Stimulated activated naive CD8-positive, alpha-beta T cell treated with anti-CD3 and anti-CD28 coated beads, Interleukin-15, amount 100 ng/mL, for 72 hours (primary cell): Measurements from ENCODE around the gene ARSK.

Source experiments
- ATAC-seq: fragments of 150-1000 bp; cut with Tn5 transposase; 2 replicates; pipeline ENCODE4 v1.10.0; 2021; ENCODE audit warnings: mild to moderate bottlenecking, moderate library complexity
- DNase-seq, 2 donors: peaks; one replicate each; pipeline ENCODE4 v3.0.0; 2021 to 2022
- H3K27ac Mint-ChIP-seq, 2 donors: one replicate each; pipeline ENCODE4 v1.8.0; 2022; ENCODE audit warnings: mild to moderate bottlenecking in 2 of 2, mixed read lengths in 2 of 2, moderate library complexity in 2 of 2
- H3K27me3 Mint-ChIP-seq: one replicate; pipeline ENCODE4 v1.8.0; 2022; ENCODE audit warnings: mixed read lengths
- H3K4me1 Mint-ChIP-seq: one replicate; pipeline ENCODE4 v1.8.0; 2022; ENCODE audit warnings: mild to moderate bottlenecking, mixed read lengths
- H3K4me3 Mint-ChIP-seq, 2 donors: one replicate each; pipeline ENCODE4 v1.8.0; 2022; ENCODE audit warnings: mild to moderate bottlenecking in 2 of 2, mixed read lengths in 2 of 2, moderate library complexity in 1 of 2
- H3K9me3 Mint-ChIP-seq, 2 donors: one replicate each; pipeline ENCODE4 v1.8.0; 2022; ENCODE audit warnings: mixed read lengths in 2 of 2

ARSK gene, protein sequence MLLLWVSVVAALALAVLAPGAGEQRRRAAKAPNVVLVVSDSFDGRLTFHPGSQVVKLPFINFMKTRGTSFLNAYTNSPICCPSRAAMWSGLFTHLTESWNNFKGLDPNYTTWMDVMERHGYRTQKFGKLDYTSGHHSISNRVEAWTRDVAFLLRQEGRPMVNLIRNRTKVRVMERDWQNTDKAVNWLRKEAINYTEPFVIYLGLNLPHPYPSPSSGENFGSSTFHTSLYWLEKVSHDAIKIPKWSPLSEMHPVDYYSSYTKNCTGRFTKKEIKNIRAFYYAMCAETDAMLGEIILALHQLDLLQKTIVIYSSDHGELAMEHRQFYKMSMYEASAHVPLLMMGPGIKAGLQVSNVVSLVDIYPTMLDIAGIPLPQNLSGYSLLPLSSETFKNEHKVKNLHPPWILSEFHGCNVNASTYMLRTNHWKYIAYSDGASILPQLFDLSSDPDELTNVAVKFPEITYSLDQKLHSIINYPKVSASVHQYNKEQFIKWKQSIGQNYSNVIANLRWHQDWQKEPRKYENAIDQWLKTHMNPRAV

GRCh38 chr5:95554647-95555548, at the start of gene ARSK, which contains the start of gene SKIC3:
Gene ARSK, plus strand, starts transcription at chr5:95555101. Its CDS starts 178 bp downstream, at chr5:95555279.
Gene SKIC3, minus strand, starts transcription at chr5:95554977. Its CDS starts 7,827 bp downstream, at chr5:95547150.
- Mint-ChIP-seq H3K27me3 (no peaks in the 10 kb centered on the region), H3K27ac (peak within 1 kb of the TSS; percentile 92 to 96), H3K4me3 (peak within 1 kb of the TSS; percentile 93), H3K9me3 (no peaks in the 10 kb centered on the region), H3K4me1 (peaks cover 33% of the 10 kb centered on the region)
- DNase-seq: peak; percentile 87 to 93
- peak; percentile 93 for ATAC-seq

- ATAC-seq (no peak), DNase-seq (no peak)
- Mint-ChIP-seq H3K27me3 (no peaks in the 10 kb centered on the region), H3K27ac (peak overlapping the region in 1 of 2 donors; percentile 5), H3K4me3 (no peak overlapping the region), H3K4me1 (no peaks in the 10 kb centered on the region), H3K9me3 (no peaks in the 10 kb centered on the region)
Measured at GRCh38 chr5:95508550-95508949, 46.4 kb upstream of the ARSK start.

DNA sequence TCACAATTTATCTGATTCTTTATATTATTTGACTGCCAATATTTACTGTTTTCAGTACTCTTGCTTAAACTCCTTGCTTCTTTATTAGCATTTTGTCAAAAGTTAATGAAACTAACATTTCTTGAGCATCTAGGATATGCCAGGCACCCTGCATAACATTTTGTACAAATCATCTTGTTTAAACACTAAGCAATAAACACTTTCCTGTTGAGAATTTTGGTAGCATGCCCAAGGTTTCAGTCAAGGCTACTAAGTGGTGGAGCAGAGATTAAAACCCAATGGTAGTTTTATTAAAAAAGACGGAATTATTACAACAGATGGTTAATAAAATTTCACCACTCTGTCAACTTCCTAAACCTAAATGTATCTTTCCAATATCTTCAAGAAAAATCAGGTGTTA, 43.3 kb upstream of the ARSK start:
- no peak for DNase-seq
- no peak for ATAC-seq
- peak overlapping the region in 1 of 2 donors; percentile 21 for H3K27ac Mint-ChIP-seq
- H3K4me3 Mint-ChIP-seq: no peak overlapping the region
- H3K4me1 Mint-ChIP-seq: no peaks in the 10 kb centered on the region
- H3K9me3 Mint-ChIP-seq: no peaks in the 10 kb centered on the region
- no peaks in the 10 kb centered on the region for H3K27me3 Mint-ChIP-seq

DNA sequence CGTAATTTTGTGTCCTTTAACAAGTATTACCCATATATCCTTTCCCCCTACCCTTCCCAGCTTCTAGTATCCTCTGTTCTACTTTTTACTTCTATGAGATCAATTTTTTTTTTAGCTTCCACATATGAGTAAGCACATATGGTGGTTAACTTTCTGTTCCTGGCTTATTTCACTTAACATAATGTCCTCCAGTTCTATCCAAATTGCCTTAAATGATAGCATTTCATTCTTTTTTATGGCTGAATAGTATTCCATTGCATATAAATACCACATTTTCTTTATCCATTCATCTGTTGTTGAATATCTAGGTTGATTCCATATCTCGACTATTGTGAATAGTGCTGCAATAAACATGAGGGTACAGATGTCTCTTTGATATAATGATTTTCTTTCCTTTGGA, 36.5 kb upstream of the ARSK start:
- ATAC-seq: no peak
- H3K27me3 Mint-ChIP-seq: no peaks in the 10 kb centered on the region

GRCh38 chr5:95519151-95519550, 35.8 kb upstream of the ARSK start:
- Mint-ChIP-seq H3K27ac (no peak overlapping the region), H3K9me3 (no peaks in the 10 kb centered on the region), H3K27me3 (no peaks in the 10 kb centered on the region), H3K4me1 (no peaks in the 10 kb centered on the region), H3K4me3 (no peak overlapping the region)
- DNase-seq (no peak), ATAC-seq (no peak)

More for the DNA sequence above, 36.5 kb upstream of the ARSK start:
- DNase-seq: no peak
- Mint-ChIP-seq H3K9me3 (no peaks in the 10 kb centered on the region), H3K4me3 (no peak overlapping the region), H3K4me1 (no peaks in the 10 kb centered on the region), H3K27ac (no peak overlapping the region)

DNA sequence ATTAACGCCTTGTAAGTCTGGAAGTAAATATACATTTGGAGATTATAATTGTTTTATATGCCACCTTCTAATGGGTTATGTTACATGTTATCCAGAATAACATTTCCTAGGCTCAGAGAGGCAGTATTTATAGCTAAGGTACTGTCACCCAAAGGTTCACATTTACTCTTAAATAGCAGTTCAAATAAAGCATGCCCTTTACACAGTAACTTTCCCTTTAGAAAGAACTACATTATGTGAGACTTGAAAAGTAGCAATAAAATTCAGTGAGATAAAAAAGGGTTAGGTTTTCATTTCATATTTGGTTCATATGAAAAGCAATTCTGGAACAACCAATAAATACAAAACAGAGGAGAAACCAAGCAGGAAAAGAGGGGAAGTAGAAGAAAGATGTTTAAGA, 35.2 kb upstream of the ARSK start:
- ATAC-seq (no peak), DNase-seq (no peak)
- Mint-ChIP-seq H3K4me3 (no peak overlapping the region), H3K9me3 (no peaks in the 10 kb centered on the region), H3K27ac (no peak overlapping the region), H3K4me1 (no peaks in the 10 kb centered on the region), H3K27me3 (no peaks in the 10 kb centered on the region)

DNA sequence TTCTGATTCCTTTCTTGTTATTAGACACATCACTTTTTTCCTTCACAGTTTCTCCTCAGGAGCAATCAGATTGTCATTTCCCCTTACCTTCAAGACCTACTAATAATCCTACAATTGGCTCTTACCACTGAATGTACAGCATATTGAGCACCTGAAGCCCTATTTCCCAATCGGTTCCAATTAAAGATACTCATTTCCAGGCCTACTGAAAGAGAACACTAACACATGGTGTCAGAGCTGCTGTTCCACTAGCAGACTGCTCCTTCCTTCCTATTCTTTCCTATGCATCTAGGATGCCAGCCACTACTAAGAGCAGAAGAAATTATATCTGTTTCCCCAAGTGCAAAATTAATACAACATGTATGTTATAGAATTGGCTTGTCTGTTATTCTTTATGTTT, 34.7 kb upstream of the ARSK start:
- Mint-ChIP-seq H3K9me3 (no peaks in the 10 kb centered on the region), H3K27ac (no peak overlapping the region)

GRCh38 chr5:95524423-95524822, 30.5 kb upstream of the ARSK start:
- no peak overlapping the region for H3K4me3 Mint-ChIP-seq
- no peaks in the 10 kb centered on the region for H3K4me1 Mint-ChIP-seq
- no peaks in the 10 kb centered on the region for H3K27me3 Mint-ChIP-seq
- no peak for ATAC-seq
- H3K9me3 Mint-ChIP-seq: no peaks in the 10 kb centered on the region
- no peak overlapping the region for H3K27ac Mint-ChIP-seq
- DNase-seq: no peak

More for the DNA sequence above, 34.7 kb upstream of the ARSK start:
- H3K4me1 Mint-ChIP-seq: no peaks in the 10 kb centered on the region
- H3K27me3 Mint-ChIP-seq: no peaks in the 10 kb centered on the region
- no peak for ATAC-seq
- no peak overlapping the region for H3K4me3 Mint-ChIP-seq
- DNase-seq: no peak

DNA sequence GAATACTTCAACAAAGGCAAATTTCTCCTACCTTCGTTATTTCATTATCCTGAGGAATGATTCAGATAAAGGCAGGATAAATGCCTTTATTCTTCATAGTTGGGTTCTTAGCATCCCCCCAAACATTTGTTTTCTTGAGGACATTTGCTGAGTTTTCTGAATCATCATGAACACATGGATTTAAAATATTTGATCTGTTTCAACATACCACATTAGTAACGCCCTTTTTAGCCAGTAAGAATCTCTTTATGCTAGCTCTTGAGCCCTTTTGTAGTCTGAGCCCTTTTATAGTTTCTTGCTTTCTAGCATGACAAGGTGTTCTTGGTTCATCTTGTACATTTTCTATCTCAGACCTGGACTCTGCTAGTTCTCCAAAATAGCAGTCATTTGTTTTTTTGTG, 28.0 kb upstream of the ARSK start:
- Mint-ChIP-seq H3K27me3 (no peaks in the 10 kb centered on the region), H3K9me3 (no peaks in the 10 kb centered on the region), H3K4me3 (no peak overlapping the region), H3K4me1 (no peaks in the 10 kb centered on the region), H3K27ac (no peak overlapping the region)
- ATAC-seq (no peak), DNase-seq (no peak)

DNA sequence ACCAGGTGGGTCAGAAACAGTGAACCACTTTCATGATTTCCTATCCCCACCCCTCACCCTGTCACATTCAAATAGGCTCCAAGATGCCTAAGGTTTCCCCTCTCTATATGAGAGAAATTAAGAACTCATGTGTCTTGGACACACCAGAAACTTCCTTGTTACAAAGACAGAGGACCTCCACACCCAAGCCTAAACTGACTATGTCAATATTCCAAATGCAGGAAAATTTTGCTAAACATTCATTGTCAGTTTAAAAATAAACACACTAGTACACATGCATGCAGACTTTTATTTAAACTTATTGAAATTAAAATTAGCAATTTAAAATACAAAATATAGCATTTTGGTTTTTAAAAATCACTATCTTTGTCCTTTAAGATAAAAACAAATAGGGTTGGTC, 26.3 kb upstream of the ARSK start:
- no peak for ATAC-seq
- peaks cover 5% of the 10 kb centered on the region for H3K4me1 Mint-ChIP-seq
- no peaks in the 10 kb centered on the region for H3K9me3 Mint-ChIP-seq
- no peaks in the 10 kb centered on the region for H3K27me3 Mint-ChIP-seq
- no peak overlapping the region for H3K27ac Mint-ChIP-seq
- H3K4me3 Mint-ChIP-seq: no peak overlapping the region
- DNase-seq: no peak

DNA sequence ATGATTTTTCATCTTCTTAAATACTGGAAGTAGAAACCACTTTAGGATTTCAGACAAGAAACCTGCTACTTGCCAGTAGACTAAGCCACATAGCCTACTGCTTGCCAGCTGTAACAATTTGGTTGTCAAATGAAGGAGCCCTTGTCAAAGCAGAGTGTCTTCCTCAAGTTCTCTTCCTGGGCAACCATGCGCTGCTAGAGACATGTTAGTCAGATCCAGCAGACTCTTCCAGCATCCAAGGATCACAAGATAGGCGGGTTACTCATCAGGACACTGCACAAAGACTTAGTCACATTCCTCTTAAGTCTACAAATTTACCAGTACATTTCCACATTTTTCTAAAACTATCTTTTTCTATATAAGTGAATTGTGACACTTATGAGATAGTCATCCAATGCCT, 24.5 kb upstream of the ARSK start:
- Mint-ChIP-seq H3K4me3 (no peak overlapping the region), H3K27me3 (no peaks in the 10 kb centered on the region), H3K27ac (no peak overlapping the region), H3K4me1 (peaks cover 12% of the 10 kb centered on the region), H3K9me3 (no peaks in the 10 kb centered on the region)
- DNase-seq: no peak
- ATAC-seq: no peak

DNA sequence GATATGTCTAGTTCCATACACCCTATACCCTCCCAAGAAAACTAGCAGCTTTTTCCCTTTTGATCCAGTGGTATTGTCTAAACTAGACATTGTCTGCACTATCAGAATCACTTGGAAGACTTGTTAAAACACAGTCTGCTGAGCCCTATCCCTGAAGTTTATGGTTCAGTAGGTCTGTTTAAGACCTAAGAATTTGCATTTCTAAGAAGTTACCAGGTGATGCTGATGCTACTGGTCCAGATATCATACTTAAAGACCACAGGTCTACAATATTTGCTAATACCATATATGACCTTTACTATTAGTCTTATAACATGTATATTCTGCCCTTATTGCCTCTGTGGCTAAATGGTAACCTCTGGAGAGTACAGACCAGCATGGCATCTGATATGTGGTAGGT, 23.4 kb upstream of the ARSK start:
- no peaks in the 10 kb centered on the region for H3K27me3 Mint-ChIP-seq

GRCh38 chr5:95532415-95532814, 22.5 kb upstream of the ARSK start:
- Mint-ChIP-seq H3K4me3 (no peak overlapping the region), H3K27me3 (no peaks in the 10 kb centered on the region), H3K9me3 (no peaks in the 10 kb centered on the region), H3K4me1 (peaks cover 12% of the 10 kb centered on the region), H3K27ac (no peak overlapping the region)
- DNase-seq (no peak), ATAC-seq (no peak)

More for the DNA sequence above, 23.4 kb upstream of the ARSK start:
- Mint-ChIP-seq H3K27ac (no peak overlapping the region), H3K4me3 (no peak overlapping the region), H3K9me3 (no peaks in the 10 kb centered on the region), H3K4me1 (peaks cover 12% of the 10 kb centered on the region)
- no peak for ATAC-seq
- no peak for DNase-seq

- Mint-ChIP-seq H3K4me3 (no peak overlapping the region), H3K4me1 (peaks cover 12% of the 10 kb centered on the region), H3K9me3 (no peaks in the 10 kb centered on the region), H3K27ac (no peak overlapping the region), H3K27me3 (no peaks in the 10 kb centered on the region)
- DNase-seq (no peak), ATAC-seq (no peak)
Measured at GRCh38 chr5:95533106-95533505, 21.8 kb upstream of the ARSK start.

DNA sequence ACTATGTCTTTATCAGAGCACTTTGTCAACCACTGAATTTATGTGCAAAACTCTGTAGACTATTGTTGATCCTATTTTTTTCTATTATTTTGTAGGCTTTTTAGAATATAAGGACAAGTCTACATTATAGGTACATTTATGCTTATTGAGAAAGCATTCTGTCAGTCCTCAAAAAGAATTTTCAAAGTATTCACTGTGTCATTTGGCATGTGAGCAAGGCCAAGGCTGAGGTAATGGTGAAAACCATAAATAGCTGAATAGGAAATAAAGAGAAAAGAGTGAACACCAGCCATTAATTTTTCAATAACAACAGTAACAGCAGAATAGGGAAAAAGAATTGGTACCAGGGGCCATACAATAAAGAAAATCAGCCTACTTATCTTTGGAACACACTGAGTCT, 21.1 kb upstream of the ARSK start:
- DNase-seq: no peak
- H3K9me3 Mint-ChIP-seq: no peaks in the 10 kb centered on the region
- no peaks in the 10 kb centered on the region for H3K27me3 Mint-ChIP-seq
- peaks cover 12% of the 10 kb centered on the region for H3K4me1 Mint-ChIP-seq
- no peak overlapping the region for H3K4me3 Mint-ChIP-seq
- ATAC-seq: no peak
- H3K27ac Mint-ChIP-seq: no peak overlapping the region

DNA sequence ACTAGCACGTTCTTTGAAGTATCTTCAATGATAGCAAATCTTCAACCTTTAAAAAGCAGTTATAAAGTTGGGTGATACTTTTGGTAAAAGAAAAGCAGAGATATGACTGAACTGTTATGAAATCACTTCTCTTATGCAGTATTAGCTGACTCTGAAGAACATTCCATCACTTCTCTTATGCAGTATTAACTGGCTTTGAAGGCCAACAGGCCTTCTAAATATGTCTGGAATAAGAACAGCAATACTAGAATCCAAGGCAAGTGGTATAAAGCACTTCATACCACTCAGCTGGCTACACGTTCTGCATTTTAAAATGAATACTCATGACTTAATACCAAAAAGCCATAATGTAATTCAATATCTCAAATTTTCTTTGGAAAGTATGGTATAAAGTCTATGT, 17.4 kb upstream of the ARSK start:
- no peak overlapping the region for H3K4me3 Mint-ChIP-seq
- H3K4me1 Mint-ChIP-seq: peaks cover 12% of the 10 kb centered on the region
- ATAC-seq: no peak
- no peak for DNase-seq
- H3K27ac Mint-ChIP-seq: no peak overlapping the region
- no peaks in the 10 kb centered on the region for H3K27me3 Mint-ChIP-seq
- no peaks in the 10 kb centered on the region for H3K9me3 Mint-ChIP-seq
